ENCODE results near the gene C6orf163. TPM values are rescaled to one million over a fixed set of nuclear protein-coding genes. Genes with fewer than 3 reads are reported as not detected.

C6orf163 gene
- total and polyA plus RNA-seq, 2 of the 13 experiments (the other 11 are each of a cell fraction or from before 2014, with no cell fraction given): 0.62 to 1.8 TPM

GRCh38 chr6:87322304-87323212 is 22.1 kb upstream of the C6orf163 start, which contains the start of gene SMIM8 (continued):
- TF ChIP-seq ZNF574 (CRISPR knock-in tag; IDR thresholded peaks at IDR 0.05) (peak; percentile 100), ZNF407 (CRISPR knock-in tag; IDR thresholded peaks at IDR 0.05; ENCODE audit: not compliant biosample characterization) (peak; percentile 56), ZBTB3 (CRISPR knock-in tag; IDR thresholded peaks at IDR 0.05; ENCODE audit: borderline replicate concordance, low read depth) (0 out of 2 replicates have a peak, but pooled peaks have one; percentile 34), CAMTA2 (CRISPR knock-in tag; IDR thresholded peaks at IDR 0.05; ENCODE audit: borderline replicate concordance) (peak; percentile 87; the same call in 1 of the 2 replicates), ELK4 (CRISPR knock-in tag; IDR thresholded peaks at IDR 0.05; ENCODE audit: borderline replicate concordance) (no peak), KDM2A (CRISPR knock-in tag; IDR thresholded peaks at IDR 0.05; ENCODE audit: borderline replicate concordance, low read depth) (peak; percentile 94), ZNF234 (CRISPR knock-in tag; conservative IDR thresholded peaks at IDR 0.05) (no peak), ZNF577 (CRISPR knock-in tag; IDR thresholded peaks at IDR 0.05; ENCODE audit: borderline replicate concordance, low read depth) (no peak), TEAD3 (CRISPR knock-in tag; optimal IDR thresholded peaks at IDR 0.05; ENCODE audit: borderline replicate concordance) (peak; percentile 15), ZNF264 (CRISPR knock-in tag; IDR thresholded peaks at IDR 0.05) (peak; percentile 97)
